HepG2 (cell line): ENCODE measurements around the gene POLR2H. TPM values are rescaled to one million over a fixed set of nuclear protein-coding genes. Genes with fewer than 3 reads are reported as not detected.

Experiments used
- CBX2 ChIP-seq, 2 experiments: fragments of 200-600 bp in 1 of 2; sonication (generic); formaldehyde crosslinking in 1 of 2; IDR thresholded peaks; 2 replicates each; pipeline versions ENCODE4 v1.7.0 to v1.8.1; 2018 to 2022; ENCODE audit warnings: low read depth in 2 of 2, low read length in 1 of 2, mild to moderate bottlenecking in 1 of 2, missing genetic modification reagents in 1 of 2
- CEBPG ChIP-seq: IDR thresholded peaks from 2 replicates; pipeline ENCODE4 v1.6.1; 2016
- KDM4B ChIP-seq: sonication (generic); formaldehyde crosslinking; IDR thresholded peaks from 2 replicates; pipeline ENCODE4 v1.4.0; 2020; ENCODE audit warnings: missing genetic modification reagents
- MIXL1 ChIP-seq: IDR thresholded peaks from 2 replicates; pipeline ENCODE4 v1.6.1; 2016
- NCOR1 ChIP-seq: fragments of 200-600 bp; sonication (generic); IDR thresholded peaks from 2 replicates; pipeline ENCODE4 v1.7.0; 2017; ENCODE audit warnings: antibody characterized with exemption, low read length, borderline replicate concordance
- PITX1 ChIP-seq: sonication (generic); formaldehyde crosslinking; IDR thresholded peaks from 2 replicates; pipeline ENCODE4 v1.5.1; 2020; ENCODE audit warnings: mild to moderate bottlenecking, missing genetic modification reagents
- RBFOX2 ChIP-seq: fragments of 200-400 bp; formaldehyde crosslinking; IDR thresholded peaks from 2 replicates; pipeline ENCODE4 v1.6.1; 2017; ENCODE audit warnings: low read depth, mild to moderate bottlenecking, low read length
- SIX1 ChIP-seq: sonication (generic); formaldehyde crosslinking; IDR thresholded peaks from 2 replicates; pipeline ENCODE4 v1.4.0; 2020; ENCODE audit warnings: missing genetic modification reagents, borderline replicate concordance
- ZBTB7A ChIP-seq: sonication (generic); formaldehyde crosslinking; IDR thresholded peaks from 2 replicates; pipeline ENCODE4 v1.8.0; 2022; ENCODE audit warnings: mild to moderate bottlenecking, missing genetic modification reagents
- ZFX ChIP-seq: sonication (generic); formaldehyde crosslinking; IDR thresholded peaks from 2 replicates; pipeline ENCODE4 v1.4.0; 2020; ENCODE audit warnings: mild to moderate bottlenecking, low read depth, missing genetic modification reagents, moderate library complexity
- ZNF782 ChIP-seq: sonication (generic); formaldehyde crosslinking; IDR thresholded peaks from 2 replicates; pipeline ENCODE4 v1.4.0; 2020; ENCODE audit warnings: missing genetic modification reagents, mild to moderate bottlenecking, borderline replicate concordance
- polyA plus RNA-seq, 8 experiments: library from polyadenylated mRNA; depleted of rRNA in 3 of 8; stranded (reverse) in 7 of 8; unstranded in 1 of 8; fragments of >200 nt; fragmentation: Illumina TruSeq in 4 of 8; extraction: Trizol in 4 of 8; gene quantifications; 2 replicates each; pipeline versions ENCODE4 v1.2.1 to v1.2.3, GENCODE V29; 2011 to 2016; ENCODE audit warnings: low read depth in 4 of 8, missing spikeins in 1 of 8, mixed read lengths in 1 of 8; ENCODE audit not compliant: insufficient read depth in 1 of 8
- total RNA-seq, 5 experiments: library from RNA; depleted of rRNA; stranded (reverse); fragments of >200 nt; fragmentation: Illumina TruSeq; extraction: Trizol; gene quantifications; 2 replicates each; pipeline ENCODE4 v1.2.3, GENCODE V29; 2016; ENCODE audit warnings: low read depth in 1 of 5
- TF ChIP-seq, protein P1 (sequence below): sonication (generic); formaldehyde crosslinking; IDR thresholded peaks from 2 replicates; pipeline ENCODE4 v1.9.0; 2021; ENCODE audit warnings: mild to moderate bottlenecking, missing genetic modification reagents

POLR2H gene
- total and polyA plus RNA-seq, 2 of the 13 experiments (the other 11 are each of a cell fraction or from before 2014, with no cell fraction given) = 118 to 194 TPM

DNA sequence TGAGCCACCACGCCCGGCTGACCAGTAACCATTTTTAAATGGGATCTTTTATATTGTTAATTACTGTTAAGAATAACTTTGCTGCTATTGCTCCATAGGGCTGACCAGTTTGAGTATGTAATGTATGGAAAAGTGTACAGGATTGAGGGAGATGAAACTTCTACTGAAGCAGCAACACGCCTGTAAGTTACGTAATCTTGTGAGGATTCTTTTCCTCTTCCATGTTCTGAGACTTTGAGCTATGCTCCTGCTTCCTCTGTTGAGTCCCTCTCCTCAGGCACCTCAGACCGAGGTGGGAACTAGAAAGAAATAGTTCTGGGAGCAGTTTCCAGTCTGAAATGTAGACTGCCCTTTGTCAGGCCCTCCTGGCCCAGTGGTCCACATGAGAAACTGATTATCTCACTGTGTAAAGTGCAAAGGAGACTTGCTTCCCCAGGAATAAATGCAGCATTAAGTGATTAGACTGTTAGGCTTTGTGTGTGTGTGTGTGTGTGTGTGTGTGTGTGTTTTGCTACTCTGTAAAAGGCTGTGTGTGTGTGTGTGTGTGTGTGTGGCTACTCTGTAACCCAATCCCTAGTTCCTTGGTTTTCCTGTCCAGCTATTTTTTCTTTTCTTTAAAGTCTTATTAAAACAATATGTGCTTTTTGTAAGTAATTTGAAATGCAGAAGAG is 5.2 kb downstream of the POLR2H start (continued):
- no peak for TF ChIP-seq ZBTB7A (CRISPR knock-in tag)
- TF ChIP-seq CEBPG (CRISPR knock-in tag) = peak; percentile 17; the same call in 1 of the 2 replicates
- no peak for TF ChIP-seq CBX2 (IDR thresholded peaks at IDR 0.05; ENCODE audit: low read depth, low read length)
- TF ChIP-seq CBX2 (CRISPR knock-in tag; IDR thresholded peaks at IDR 0.05; ENCODE audit: low read depth) = no peak
- 0 out of 2 replicates have a peak, but pooled peaks have one; percentile 53 for TF ChIP-seq PITX1
- no peak for TF ChIP-seq ZNF782 (CRISPR knock-in tag)
- TF ChIP-seq, protein P1, sequence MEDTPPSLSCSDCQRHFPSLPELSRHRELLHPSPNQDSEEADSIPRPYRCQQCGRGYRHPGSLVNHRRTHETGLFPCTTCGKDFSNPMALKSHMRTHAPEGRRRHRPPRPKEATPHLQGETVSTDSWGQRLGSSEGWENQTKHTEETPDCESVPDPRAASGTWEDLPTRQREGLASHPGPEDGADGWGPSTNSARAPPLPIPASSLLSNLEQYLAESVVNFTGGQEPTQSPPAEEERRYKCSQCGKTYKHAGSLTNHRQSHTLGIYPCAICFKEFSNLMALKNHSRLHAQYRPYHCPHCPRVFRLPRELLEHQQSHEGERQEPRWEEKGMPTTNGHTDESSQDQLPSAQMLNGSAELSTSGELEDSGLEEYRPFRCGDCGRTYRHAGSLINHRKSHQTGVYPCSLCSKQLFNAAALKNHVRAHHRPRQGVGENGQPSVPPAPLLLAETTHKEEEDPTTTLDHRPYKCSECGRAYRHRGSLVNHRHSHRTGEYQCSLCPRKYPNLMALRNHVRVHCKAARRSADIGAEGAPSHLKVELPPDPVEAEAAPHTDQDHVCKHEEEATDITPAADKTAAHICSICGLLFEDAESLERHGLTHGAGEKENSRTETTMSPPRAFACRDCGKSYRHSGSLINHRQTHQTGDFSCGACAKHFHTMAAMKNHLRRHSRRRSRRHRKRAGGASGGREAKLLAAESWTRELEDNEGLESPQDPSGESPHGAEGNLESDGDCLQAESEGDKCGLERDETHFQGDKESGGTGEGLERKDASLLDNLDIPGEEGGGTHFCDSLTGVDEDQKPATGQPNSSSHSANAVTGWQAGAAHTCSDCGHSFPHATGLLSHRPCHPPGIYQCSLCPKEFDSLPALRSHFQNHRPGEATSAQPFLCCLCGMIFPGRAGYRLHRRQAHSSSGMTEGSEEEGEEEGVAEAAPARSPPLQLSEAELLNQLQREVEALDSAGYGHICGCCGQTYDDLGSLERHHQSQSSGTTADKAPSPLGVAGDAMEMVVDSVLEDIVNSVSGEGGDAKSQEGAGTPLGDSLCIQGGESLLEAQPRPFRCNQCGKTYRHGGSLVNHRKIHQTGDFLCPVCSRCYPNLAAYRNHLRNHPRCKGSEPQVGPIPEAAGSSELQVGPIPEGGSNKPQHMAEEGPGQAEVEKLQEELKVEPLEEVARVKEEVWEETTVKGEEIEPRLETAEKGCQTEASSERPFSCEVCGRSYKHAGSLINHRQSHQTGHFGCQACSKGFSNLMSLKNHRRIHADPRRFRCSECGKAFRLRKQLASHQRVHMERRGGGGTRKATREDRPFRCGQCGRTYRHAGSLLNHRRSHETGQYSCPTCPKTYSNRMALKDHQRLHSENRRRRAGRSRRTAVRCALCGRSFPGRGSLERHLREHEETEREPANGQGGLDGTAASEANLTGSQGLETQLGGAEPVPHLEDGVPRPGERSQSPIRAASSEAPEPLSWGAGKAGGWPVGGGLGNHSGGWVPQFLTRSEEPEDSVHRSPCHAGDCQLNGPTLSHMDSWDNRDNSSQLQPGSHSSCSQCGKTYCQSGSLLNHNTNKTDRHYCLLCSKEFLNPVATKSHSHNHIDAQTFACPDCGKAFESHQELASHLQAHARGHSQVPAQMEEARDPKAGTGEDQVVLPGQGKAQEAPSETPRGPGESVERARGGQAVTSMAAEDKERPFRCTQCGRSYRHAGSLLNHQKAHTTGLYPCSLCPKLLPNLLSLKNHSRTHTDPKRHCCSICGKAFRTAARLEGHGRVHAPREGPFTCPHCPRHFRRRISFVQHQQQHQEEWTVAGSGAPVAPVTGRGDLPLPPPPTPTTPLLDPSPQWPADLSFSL = peak; percentile 83
- TF ChIP-seq SIX1 (CRISPR knock-in tag) = 0 out of 2 replicates have a peak, but pooled peaks have one; percentile 61
- 0 out of 2 replicates have a peak, but pooled peaks have one; percentile 28 for TF ChIP-seq MIXL1 (CRISPR knock-in tag)
- no peak for TF ChIP-seq KDM4B (CRISPR knock-in tag)
- peak; percentile 37; the same call in 1 of the 2 replicates for TF ChIP-seq ZFX
- peak; percentile 44; the same call in 1 of the 2 replicates for TF ChIP-seq NCOR1
- peak; percentile 43; the same call in 1 of the 2 replicates for TF ChIP-seq RBFOX2
